ENCODE measurements around the gene SPC25. TPM values are rescaled to one million over a fixed set of nuclear protein-coding genes. Genes with fewer than 3 reads are reported as not detected.

SPC25 gene
- polyA plus RNA-seq, 1 donor from 2014 or later: 2.7 TPM

DNA sequence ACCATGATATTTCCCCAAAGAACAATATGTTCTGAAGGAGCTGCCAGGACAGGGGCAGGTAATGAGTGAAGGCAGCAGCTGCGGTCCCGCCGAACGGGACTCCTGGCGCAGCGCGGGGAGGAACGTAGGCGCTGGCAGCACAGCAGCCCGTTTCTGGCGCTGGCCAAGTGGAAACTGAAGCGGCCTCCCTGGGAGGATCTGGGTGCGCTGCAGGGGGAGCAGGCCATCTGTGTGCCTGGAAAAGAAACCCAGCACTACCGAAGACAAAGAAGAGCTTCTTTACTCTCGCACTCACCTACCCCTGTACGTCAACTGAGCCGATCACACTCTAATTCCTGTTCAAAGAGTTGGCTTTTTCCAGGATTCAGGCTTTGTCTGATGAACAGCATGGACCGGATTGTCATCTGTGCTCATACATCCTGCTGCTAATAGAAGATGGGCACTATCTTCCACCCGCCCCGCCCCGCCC lies 22.7 kb upstream of the SPC25 start:
- peaks cover 3% of the 10 kb centered on the region for H3K27me3 ChIP-seq (ENCODE audit: insufficient read depth, low read depth, low read length)
- H3K79me2 ChIP-seq (replicated peaks; ENCODE audit: insufficient read depth, low read length): no peaks in the 10 kb centered on the region
- H3K27ac ChIP-seq (ENCODE audit: low read length): no peak overlapping the region
- H4K20me1 ChIP-seq (ENCODE audit: insufficient read depth): no peaks in the 10 kb centered on the region
- TF ChIP-seq POLR2AphosphoS5 (IDR thresholded peaks at IDR 0.05) (no peak), EP300 (conservative IDR thresholded peaks at IDR 0.05; ENCODE audit: poor library complexity, severe bottlenecking) (no peak), MXI1 (conservative IDR thresholded peaks at IDR 0.05; ENCODE audit: poor library complexity, severe bottlenecking) (no peak)
- TF ChIP-seq, protein P1, sequence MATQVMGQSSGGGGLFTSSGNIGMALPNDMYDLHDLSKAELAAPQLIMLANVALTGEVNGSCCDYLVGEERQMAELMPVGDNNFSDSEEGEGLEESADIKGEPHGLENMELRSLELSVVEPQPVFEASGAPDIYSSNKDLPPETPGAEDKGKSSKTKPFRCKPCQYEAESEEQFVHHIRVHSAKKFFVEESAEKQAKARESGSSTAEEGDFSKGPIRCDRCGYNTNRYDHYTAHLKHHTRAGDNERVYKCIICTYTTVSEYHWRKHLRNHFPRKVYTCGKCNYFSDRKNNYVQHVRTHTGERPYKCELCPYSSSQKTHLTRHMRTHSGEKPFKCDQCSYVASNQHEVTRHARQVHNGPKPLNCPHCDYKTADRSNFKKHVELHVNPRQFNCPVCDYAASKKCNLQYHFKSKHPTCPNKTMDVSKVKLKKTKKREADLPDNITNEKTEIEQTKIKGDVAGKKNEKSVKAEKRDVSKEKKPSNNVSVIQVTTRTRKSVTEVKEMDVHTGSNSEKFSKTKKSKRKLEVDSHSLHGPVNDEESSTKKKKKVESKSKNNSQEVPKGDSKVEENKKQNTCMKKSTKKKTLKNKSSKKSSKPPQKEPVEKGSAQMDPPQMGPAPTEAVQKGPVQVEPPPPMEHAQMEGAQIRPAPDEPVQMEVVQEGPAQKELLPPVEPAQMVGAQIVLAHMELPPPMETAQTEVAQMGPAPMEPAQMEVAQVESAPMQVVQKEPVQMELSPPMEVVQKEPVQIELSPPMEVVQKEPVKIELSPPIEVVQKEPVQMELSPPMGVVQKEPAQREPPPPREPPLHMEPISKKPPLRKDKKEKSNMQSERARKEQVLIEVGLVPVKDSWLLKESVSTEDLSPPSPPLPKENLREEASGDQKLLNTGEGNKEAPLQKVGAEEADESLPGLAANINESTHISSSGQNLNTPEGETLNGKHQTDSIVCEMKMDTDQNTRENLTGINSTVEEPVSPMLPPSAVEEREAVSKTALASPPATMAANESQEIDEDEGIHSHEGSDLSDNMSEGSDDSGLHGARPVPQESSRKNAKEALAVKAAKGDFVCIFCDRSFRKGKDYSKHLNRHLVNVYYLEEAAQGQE (IDR thresholded peaks at IDR 0.05; ENCODE audit: borderline replicate concordance): no peak
- peaks cover 3% of the 10 kb centered on the region for H3K9me3 ChIP-seq (ENCODE audit: low read length)
- no peak overlapping the region for H3K4me2 ChIP-seq (ENCODE audit: low read length)
- no peak overlapping the region for H3K4me3 ChIP-seq (ENCODE audit: low read length)
- H3K9me2 ChIP-seq (ENCODE audit: insufficient read depth, low read length): no peaks in the 10 kb centered on the region
- no peak overlapping the region for H2AFZ ChIP-seq (ENCODE audit: low read depth, low read length)
- H3K36me3 ChIP-seq (ENCODE audit: insufficient read depth, low read length): no peaks in the 10 kb centered on the region
- no peak overlapping the region for H3K9ac ChIP-seq (ENCODE audit: low read length)
- H3F3A ChIP-seq (ENCODE audit: insufficient read depth, low read length, poor library complexity, severe bottlenecking): peaks cover 13% of the 10 kb centered on the region

DNA sequence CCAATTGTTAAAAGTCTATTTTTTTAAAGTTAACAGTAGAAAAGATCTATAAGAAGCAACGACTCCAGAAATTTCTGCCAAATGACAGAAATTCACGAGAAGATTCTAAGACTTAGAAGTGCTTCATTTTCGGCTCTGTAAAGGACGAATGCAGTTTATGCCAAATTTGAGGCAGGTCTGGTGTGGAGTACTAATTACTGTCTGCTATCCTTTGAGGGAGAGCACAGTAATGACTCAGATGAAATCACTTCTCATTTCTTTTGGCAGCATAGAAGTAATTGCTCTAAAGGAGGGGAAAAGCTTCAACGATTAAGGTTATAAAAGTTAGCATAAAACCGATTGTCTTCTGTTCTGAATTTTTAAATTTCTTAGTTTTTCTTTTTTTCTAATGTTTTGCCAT lies 22.2 kb upstream of the SPC25 start:
- Histone ChIP-seq H4K20me1 (ENCODE audit: insufficient read depth) (no peaks in the 10 kb centered on the region), H3K4me2 (ENCODE audit: low read length) (no peak overlapping the region), H3K9me3 (ENCODE audit: low read length) (peaks cover 3% of the 10 kb centered on the region), H3K27ac (ENCODE audit: low read length) (no peak overlapping the region), H3K4me3 (ENCODE audit: low read length) (no peak overlapping the region), H3F3A (ENCODE audit: insufficient read depth, low read length, poor library complexity, severe bottlenecking) (peaks cover 13% of the 10 kb centered on the region), H2AFZ (ENCODE audit: low read depth, low read length) (no peak overlapping the region), H3K9me2 (ENCODE audit: insufficient read depth, low read length) (no peaks in the 10 kb centered on the region), H3K79me2 (replicated peaks; ENCODE audit: insufficient read depth, low read length) (no peaks in the 10 kb centered on the region), H3K27me3 (ENCODE audit: insufficient read depth, low read depth, low read length) (peaks cover 3% of the 10 kb centered on the region), H3K36me3 (ENCODE audit: insufficient read depth, low read length) (no peaks in the 10 kb centered on the region), H3K9ac (ENCODE audit: low read length) (no peak overlapping the region)
- no peak for TF ChIP-seq SMC3 (conservative IDR thresholded peaks at IDR 0.05; ENCODE audit: poor library complexity)
- TF ChIP-seq TAF1 (IDR thresholded peaks at IDR 0.05; ENCODE audit: low read depth): no peak
- TF ChIP-seq POLR2AphosphoS5 (IDR thresholded peaks at IDR 0.05): no peak
- no peak for TF ChIP-seq EZH2 (IDR thresholded peaks at IDR 0.05; ENCODE audit: borderline replicate concordance, insufficient read depth, low read length, poor library complexity, severe bottlenecking)
- TF ChIP-seq, protein P2, sequence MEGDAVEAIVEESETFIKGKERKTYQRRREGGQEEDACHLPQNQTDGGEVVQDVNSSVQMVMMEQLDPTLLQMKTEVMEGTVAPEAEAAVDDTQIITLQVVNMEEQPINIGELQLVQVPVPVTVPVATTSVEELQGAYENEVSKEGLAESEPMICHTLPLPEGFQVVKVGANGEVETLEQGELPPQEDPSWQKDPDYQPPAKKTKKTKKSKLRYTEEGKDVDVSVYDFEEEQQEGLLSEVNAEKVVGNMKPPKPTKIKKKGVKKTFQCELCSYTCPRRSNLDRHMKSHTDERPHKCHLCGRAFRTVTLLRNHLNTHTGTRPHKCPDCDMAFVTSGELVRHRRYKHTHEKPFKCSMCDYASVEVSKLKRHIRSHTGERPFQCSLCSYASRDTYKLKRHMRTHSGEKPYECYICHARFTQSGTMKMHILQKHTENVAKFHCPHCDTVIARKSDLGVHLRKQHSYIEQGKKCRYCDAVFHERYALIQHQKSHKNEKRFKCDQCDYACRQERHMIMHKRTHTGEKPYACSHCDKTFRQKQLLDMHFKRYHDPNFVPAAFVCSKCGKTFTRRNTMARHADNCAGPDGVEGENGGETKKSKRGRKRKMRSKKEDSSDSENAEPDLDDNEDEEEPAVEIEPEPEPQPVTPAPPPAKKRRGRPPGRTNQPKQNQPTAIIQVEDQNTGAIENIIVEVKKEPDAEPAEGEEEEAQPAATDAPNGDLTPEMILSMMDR (IDR thresholded peaks at IDR 0.05; ENCODE audit: poor library complexity, severe bottlenecking): no peak
- TF ChIP-seq RAD21 (conservative IDR thresholded peaks at IDR 0.05): no peak
- TF ChIP-seq, protein P1 (IDR thresholded peaks at IDR 0.05; ENCODE audit: borderline replicate concordance): no peak
- TF ChIP-seq EP300 (conservative IDR thresholded peaks at IDR 0.05; ENCODE audit: poor library complexity, severe bottlenecking): no peak

Measured in neural cell (in vitro differentiated cells).